SK-N-SH (cell line): ENCODE measurements around the gene IFNLR1. TPM values are rescaled to one million over a fixed set of nuclear protein-coding genes. Genes with fewer than 3 reads are reported as not detected.

ENCODE experiments used
- CTCF ChIA-PET: fragments of 300-600, 350-600 bp; formaldehyde crosslinking; extraction: SDS; loops from one replicate; lab custom pipeline; 2021; lab: Yijun Ruan, JAX
- POLR2A ChIA-PET: fragments of 350-600 bp; sonication (Branson Sonifier 250); formaldehyde crosslinking; extraction: SDS; loops from one replicate; lab custom pipeline; 2020; ENCODE audit warnings: antibody characterized with exemption, inconsistent platforms; lab: Yijun Ruan, JAX
- DNase-seq: peaks from one replicate; pipeline ENCODE4 v3.0.0; 2012
- H2AFZ ChIP-seq: fragments of 200-600 bp; sonication (generic); 2 replicates; pipeline ENCODE4 v1.8.1; 2016; ENCODE audit warnings: antibody characterized with exemption, mild to moderate bottlenecking, low read depth
- H3F3A ChIP-seq: fragments of 200-600 bp; sonication (generic); replicated peaks from 2 replicates; pipeline ENCODE3; 2016; ENCODE audit warnings: antibody characterized with exemption, mild to moderate bottlenecking; ENCODE audit not compliant: insufficient read depth
- H3K27ac ChIP-seq, 2 experiments: fragments of 200-500 bp in 1 of 2; fragments of 200-600 bp in 1 of 2; sonication (Bioruptor generic) in 1 of 2; sonication (generic), shearing (Covaris generic) in 1 of 2; 2 replicates each; pipeline versions ENCODE4 v1.5.1 to v1.6.1; 2014 to 2016; ENCODE audit warnings: low read depth in 2 of 2, inconsistent platforms in 1 of 2, low read length in 1 of 2, mild to moderate bottlenecking in 1 of 2, mixed read lengths in 1 of 2
- H3K27me3 ChIP-seq: fragments of 200-600 bp; sonication (generic), shearing (Covaris generic); 2 replicates; pipeline ENCODE4 v1.6.1; 2016; ENCODE audit warnings: mixed run types; ENCODE audit not compliant: insufficient read depth
- H3K36me3 ChIP-seq, 2 experiments: fragments of 200-500 bp in 1 of 2; fragments of 200-600 bp in 1 of 2; sonication (Bioruptor generic) in 1 of 2; sonication (generic) in 1 of 2; replicated peaks in 1 of 2; 2 replicates each; pipeline versions ENCODE3 to v1.5.1; 2014 to 2016; ENCODE audit warnings: low read length in 1 of 2, mild to moderate bottlenecking in 1 of 2; ENCODE audit not compliant: insufficient read depth in 2 of 2, control insufficient read depth in 1 of 2
- H3K4me1 ChIP-seq, 2 experiments: fragments of 200-500 bp in 1 of 2; fragments of 200-600 bp in 1 of 2; sonication (Bioruptor generic) in 1 of 2; sonication (generic), shearing (Covaris generic) in 1 of 2; 2 replicates each; pipeline versions ENCODE4 v1.5.1 to v1.6.1; 2014 to 2016; ENCODE audit warnings: low read depth in 1 of 2, low read length in 1 of 2, mixed run types in 1 of 2; ENCODE audit not compliant: insufficient read depth in 2 of 2, control insufficient read depth in 1 of 2
- H3K4me2 ChIP-seq: fragments of 200-600 bp; sonication (generic), shearing (Covaris generic); 2 replicates; pipeline ENCODE4 v1.6.1; 2017; ENCODE audit warnings: mixed run types
- H3K4me3 ChIP-seq, 2 experiments: fragments of 200-500 bp in 1 of 2; fragments of 200-600 bp in 1 of 2; sonication (Bioruptor generic) in 1 of 2; sonication (generic), shearing (Covaris generic) in 1 of 2; 2 replicates each; pipeline versions ENCODE4 v1.5.1 to v1.8.1; 2014 to 2016; ENCODE audit warnings: low read depth in 2 of 2, inconsistent platforms in 1 of 2, low read length in 1 of 2, mild to moderate bottlenecking in 1 of 2, mixed read lengths in 1 of 2, moderate library complexity in 1 of 2
- H3K79me2 ChIP-seq: fragments of 200-600 bp; sonication (generic); 2 replicates; pipeline ENCODE4 v1.8.1; 2017; ENCODE audit warnings: mild to moderate bottlenecking; ENCODE audit not compliant: insufficient read depth
- H3K9ac ChIP-seq: fragments of 200-600 bp; sonication (generic); 2 replicates; pipeline ENCODE4 v1.6.1; 2017; ENCODE audit warnings: mixed run types
- H3K9me2 ChIP-seq: fragments of 200-600 bp; sonication (generic); 2 replicates; pipeline ENCODE4 v1.6.1; 2017; ENCODE audit warnings: mixed run types
- H3K9me3 ChIP-seq: fragments of 200-600 bp; sonication (generic); 2 replicates; pipeline ENCODE4 v1.6.1; 2017; ENCODE audit warnings: mixed run types, mild to moderate bottlenecking, moderate library complexity
- H4K20me1 ChIP-seq: fragments of 200-600 bp; sonication (generic); 2 replicates; pipeline ENCODE4 v1.6.1; 2017; ENCODE audit warnings: mild to moderate bottlenecking, mixed run types; ENCODE audit not compliant: insufficient read depth
- CHD2 ChIP-seq: fragments of 150-350 bp; IDR thresholded peaks from 2 replicates; pipeline ENCODE4 v1.6.1; 2018; ENCODE audit warnings: low read length; ENCODE audit not compliant: partially characterized antibody
- CTCF ChIP-seq: fragments of 200-600 bp; sonication (generic); IDR thresholded peaks from 2 replicates; pipeline ENCODE4 v1.6.1; 2017; ENCODE audit warnings: antibody characterized with exemption, mild to moderate bottlenecking, moderate library complexity
- ELF1 ChIP-seq: IDR thresholded peaks from 2 replicates; pipeline ENCODE4 v1.4.0; 2012
- EP300 ChIP-seq, 2 experiments: IDR thresholded peaks; 2 replicates each; pipeline versions ENCODE4 v1.4.0 to v1.6.1; 2012; ENCODE audit warnings: borderline replicate concordance in 1 of 2, low read depth in 1 of 2, low read length in 1 of 2
- EZH2phosphoT487 ChIP-seq: fragments of 200-600 bp; sonication (generic); IDR thresholded peaks from 2 replicates; pipeline ENCODE4 v1.6.1; 2017; ENCODE audit warnings: low read depth, mixed run types, mild to moderate bottlenecking, antibody characterized with exemption, moderate library complexity, borderline replicate concordance
- FOXJ3 ChIP-seq: sonication (generic); formaldehyde crosslinking; IDR thresholded peaks from 2 replicates; pipeline ENCODE4 v1.5.1; 2020; ENCODE audit warnings: mild to moderate bottlenecking, missing genetic modification reagents
- FOXM1 ChIP-seq: IDR thresholded peaks from 2 replicates; pipeline ENCODE4 v1.4.0; 2012; ENCODE audit warnings: low read depth, mild to moderate bottlenecking
- GABPA ChIP-seq: IDR thresholded peaks from 2 replicates; pipeline ENCODE4 v1.4.0; 2012; ENCODE audit warnings: low read depth, mild to moderate bottlenecking
- GATA2 ChIP-seq: sonication (generic); formaldehyde crosslinking; IDR thresholded peaks from 2 replicates; pipeline ENCODE4 v1.5.0; 2020; ENCODE audit warnings: mild to moderate bottlenecking, missing genetic modification reagents
- JUND ChIP-seq: IDR thresholded peaks from 2 replicates; pipeline ENCODE4 v1.4.0; 2012
- MAX ChIP-seq: IDR thresholded peaks from 2 replicates; pipeline ENCODE4 v1.4.0; 2012; ENCODE audit warnings: low read depth
- MEF2A ChIP-seq: IDR thresholded peaks from 2 replicates; pipeline ENCODE4 v1.4.0; 2012; ENCODE audit warnings: low read depth, borderline replicate concordance
- MXI1 ChIP-seq: IDR thresholded peaks from 2 replicates; pipeline ENCODE4 v1.6.1; 2012; ENCODE audit warnings: mild to moderate bottlenecking, low read depth, low read length, improper control_type of control experiment
- NFIC ChIP-seq: IDR thresholded peaks from 2 replicates; pipeline ENCODE4 v1.4.0; 2012; ENCODE audit warnings: borderline replicate concordance
- POLR2AphosphoS5 ChIP-seq: IDR thresholded peaks from 2 replicates; pipeline ENCODE4 v1.6.1; 2012; ENCODE audit warnings: low read depth, low read length
- RCOR1 ChIP-seq: fragments of 150-350 bp; IDR thresholded peaks from 2 replicates; pipeline ENCODE4 v1.6.1; 2017; ENCODE audit warnings: antibody characterized with exemption, low read length
- RXRA ChIP-seq: IDR thresholded peaks from 2 replicates; pipeline ENCODE4 v1.4.0; 2012; ENCODE audit warnings: low read depth, mild to moderate bottlenecking, borderline replicate concordance
- ZBTB33 ChIP-seq: IDR thresholded peaks from 2 replicates; pipeline ENCODE4 v1.4.0; 2012; ENCODE audit warnings: low read depth, borderline replicate concordance
- WGBS: methylation state at CpG from one replicate; pipeline ENCODE4 v1.1.6; 2017; ENCODE audit warnings: low lambda C conversion rate; 5-methylcytosine and 5-hydroxymethylcytosine counted together
- polyA plus RNA-seq, 3 experiments: library from polyadenylated mRNA; depleted of rRNA; stranded (reverse); fragments of >200 nt; gene quantifications; 2 replicates each; pipeline ENCODE4 v1.2.3, GENCODE V29; 2012

IFNLR1 gene
- polyA plus RNA-seq, 1 of the 3 experiments (the other 2 are of a cell fraction): 0.30 TPM

GRCh38 chr1:24161270-24161669 is 25.8 kb downstream of the IFNLR1 start:
- no peak for TF ChIP-seq GATA2 (CRISPR knock-in tag)
- TF ChIP-seq RXRA: no peak
- TF ChIP-seq ZBTB33: no peak
- no peak for TF ChIP-seq EZH2phosphoT487
- no peak for TF ChIP-seq POLR2AphosphoS5
- TF ChIP-seq MEF2A: no peak
- no peak for TF ChIP-seq MAX
- TF ChIP-seq FOXJ3 (CRISPR knock-in tag): no peak
- no peak for TF ChIP-seq EP300 (IDR thresholded peaks at IDR 0.05; ENCODE audit: borderline replicate concordance in 1 of 2, low read depth in 1 of 2, low read length in 1 of 2)
- TF ChIP-seq ELF1: no peak
- TF ChIP-seq CTCF: no peak
- no peak for TF ChIP-seq JUND
- TF ChIP-seq GABPA: no peak
- no peak for TF ChIP-seq FOXM1
- TF ChIP-seq NFIC: no peak
- no peak for TF ChIP-seq MXI1
- TF ChIP-seq RCOR1: no peak
- no peak for TF ChIP-seq CHD2
- CTCF ChIA-PET: interaction anchor here (0.8 to 1.6 kb wide), 7 partner anchors 9 to 230 kb away, joined by 3 to 22 read pairs (median 5); no protein-coding TSS in a partner anchor
- no peak overlapping the region for H2AFZ ChIP-seq
- no peak overlapping the region for H3K4me2 ChIP-seq
- H3K9ac ChIP-seq: no peak overlapping the region
- no peaks in the 10 kb centered on the region for H3K36me3 ChIP-seq
- no peak overlapping the region for H3K27ac ChIP-seq
- H4K20me1 ChIP-seq: no peaks in the 10 kb centered on the region
- H3K4me1 ChIP-seq: peaks cover 0 to 11% of the 10 kb centered on the region in 2 experiments; a peak in 1 of 4 replicates
- H3K79me2 ChIP-seq: no peaks in the 10 kb centered on the region
- peaks cover 18% of the 10 kb centered on the region; the same call in 1 of the 2 replicates for H3K27me3 ChIP-seq
- 77% methylated on average over 2 of the region's 4 CpGs for WGBS
- H3K4me3 ChIP-seq: no peak overlapping the region
- H3K9me2 ChIP-seq: no peaks in the 10 kb centered on the region
- H3F3A ChIP-seq: no peaks in the 10 kb centered on the region
- no peak for DNase-seq
- POLR2A ChIA-PET: no interaction called here
- no peaks in the 10 kb centered on the region for H3K9me3 ChIP-seq
